WTC11 (cell line): Measurements from ENCODE around the gene ZNF557. TPM values are rescaled to one million over a fixed set of nuclear protein-coding genes. Genes with fewer than 3 reads are reported as not detected.

Experiments used
- ATAC-seq: fragments of 200-7000 bp; cut with Tn5 transposase; 2 replicates; pipeline ENCODE4 v1.10.0; 2021; ENCODE audit warnings: mild to moderate bottlenecking, moderate library complexity
- CTCF ChIA-PET: fragments of 300-600 bp; sonication (Branson Sonifier 250); formaldehyde crosslinking; loops from one replicate; lab custom pipeline; 2021; ENCODE audit warnings: antibody characterized with exemption; lab: Charles Lee
- POLR2A ChIA-PET: fragments of 350-600 bp; sonication (Branson Sonifier 250); formaldehyde crosslinking; loops from one replicate; lab custom pipeline; 2021; ENCODE audit warnings: antibody characterized with exemption; lab: Charles Lee
- DNase-seq: peaks from one replicate; pipeline ENCODE4 v3.0.0; 2021; ENCODE audit warnings: low spot score
- H3K27ac Mint-ChIP-seq: 2 replicates; pipeline ENCODE4 v1.8.0; 2021; ENCODE audit warnings: mixed read lengths
- H3K27me3 Mint-ChIP-seq: 2 replicates; pipeline ENCODE4 v1.8.0; 2021; ENCODE audit warnings: low read depth, mild to moderate bottlenecking, moderate library complexity, mixed read lengths
- H3K36me3 Mint-ChIP-seq: 2 replicates; pipeline ENCODE4 v1.8.0; 2021; ENCODE audit warnings: mixed read lengths
- H3K4me1 Mint-ChIP-seq: 2 replicates; pipeline ENCODE4 v1.8.0; 2022; ENCODE audit warnings: mixed read lengths
- H3K4me3 Mint-ChIP-seq: 2 replicates; pipeline ENCODE4 v1.8.0; 2021; ENCODE audit warnings: mild to moderate bottlenecking, moderate library complexity, mixed read lengths
- H3K9me3 Mint-ChIP-seq: 2 replicates; pipeline ENCODE4 v1.8.0; 2021; ENCODE audit warnings: mixed read lengths
- CBFB ChIP-seq: sonication (generic); formaldehyde crosslinking; IDR thresholded peaks from 2 replicates; pipeline ENCODE4 v1.8.1; 2022; ENCODE audit warnings: mild to moderate bottlenecking, low read depth, missing genetic modification reagents
- CREB1 ChIP-seq: sonication (generic); formaldehyde crosslinking; IDR thresholded peaks from 2 replicates; pipeline ENCODE4 v1.8.0; 2023; ENCODE audit warnings: mild to moderate bottlenecking, missing genetic modification reagents
- ELF4 ChIP-seq: sonication (generic); formaldehyde crosslinking; IDR thresholded peaks from 2 replicates; pipeline ENCODE4 v1.8.1; 2022; ENCODE audit warnings: low read depth, mild to moderate bottlenecking, moderate library complexity, missing genetic modification reagents
- FOXJ3 ChIP-seq: sonication (generic); formaldehyde crosslinking; IDR thresholded peaks from 2 replicates; pipeline ENCODE4 v1.9.0; 2021; ENCODE audit warnings: missing genetic modification reagents, mild to moderate bottlenecking, borderline replicate concordance
- FOXP1 ChIP-seq: sonication (generic); formaldehyde crosslinking; IDR thresholded peaks from 2 replicates; pipeline ENCODE4 v1.8.0; 2022; ENCODE audit warnings: missing genetic modification reagents, mild to moderate bottlenecking, moderate library complexity, borderline replicate concordance
- GABPB1 ChIP-seq: sonication (generic); formaldehyde crosslinking; IDR thresholded peaks from 2 replicates; pipeline ENCODE4 v1.8.1; 2023; ENCODE audit warnings: mild to moderate bottlenecking, missing genetic modification reagents
- NFE2L1 ChIP-seq: sonication (generic); formaldehyde crosslinking; IDR thresholded peaks from 2 replicates; pipeline ENCODE4 v1.8.1; 2023; ENCODE audit warnings: missing genetic modification reagents
- SOX15 ChIP-seq: fragments of 250-450 bp; sonication (Bioruptor Pico); IDR thresholded peaks from 2 replicates; pipeline ENCODE4 v1.9.0; 2021; ENCODE audit warnings: mild to moderate bottlenecking
- ZNF121 ChIP-seq: sonication (generic); formaldehyde crosslinking; IDR thresholded peaks from 2 replicates; pipeline ENCODE4 v1.8.0; 2023; ENCODE audit warnings: missing genetic modification reagents
- ZNF138 ChIP-seq: sonication (generic); formaldehyde crosslinking; conservative IDR thresholded peaks from 2 replicates; pipeline ENCODE4 v1.8.1; 2022; ENCODE audit warnings: mild to moderate bottlenecking, moderate library complexity, missing genetic modification reagents
- ZNF232 ChIP-seq: sonication (generic); formaldehyde crosslinking; IDR thresholded peaks from 2 replicates; pipeline ENCODE4 v1.8.0; 2022; ENCODE audit warnings: mild to moderate bottlenecking, missing genetic modification reagents
- total RNA-seq: library from RNA; stranded (reverse); gene quantifications from 3 replicates; pipeline ENCODE4 v1.2.3, GENCODE V29; 2021
- TF ChIP-seq, protein P1 (sequence below): sonication (generic); formaldehyde crosslinking; IDR thresholded peaks from 2 replicates; pipeline ENCODE4 v1.8.1; 2023; ENCODE audit warnings: mild to moderate bottlenecking, missing genetic modification reagents
- TF ChIP-seq, protein P2 (sequence below): sonication (generic); formaldehyde crosslinking; IDR thresholded peaks from 2 replicates; pipeline ENCODE4 v1.8.0; 2022; ENCODE audit warnings: missing genetic modification reagents
- TF ChIP-seq, protein P3 (sequence below): sonication (generic); formaldehyde crosslinking; IDR thresholded peaks from 2 replicates; pipeline ENCODE4 v1.8.1; 2022; ENCODE audit warnings: mild to moderate bottlenecking, missing genetic modification reagents, moderate library complexity, borderline replicate concordance
- TF ChIP-seq, protein P4 (sequence below): sonication (generic); formaldehyde crosslinking; IDR thresholded peaks from 2 replicates; pipeline ENCODE4 v1.8.1; 2022; ENCODE audit warnings: low read depth, mild to moderate bottlenecking, moderate library complexity, missing genetic modification reagents, borderline replicate concordance
- TF ChIP-seq, protein P5 (sequence below): sonication (generic); formaldehyde crosslinking; conservative IDR thresholded peaks from 2 replicates; pipeline ENCODE4 v1.8.1; 2022; ENCODE audit warnings: mild to moderate bottlenecking, missing genetic modification reagents

The ZNF557 gene
- total RNA-seq, 1 experiment from 2014 or later: 6.7 TPM

DNA sequence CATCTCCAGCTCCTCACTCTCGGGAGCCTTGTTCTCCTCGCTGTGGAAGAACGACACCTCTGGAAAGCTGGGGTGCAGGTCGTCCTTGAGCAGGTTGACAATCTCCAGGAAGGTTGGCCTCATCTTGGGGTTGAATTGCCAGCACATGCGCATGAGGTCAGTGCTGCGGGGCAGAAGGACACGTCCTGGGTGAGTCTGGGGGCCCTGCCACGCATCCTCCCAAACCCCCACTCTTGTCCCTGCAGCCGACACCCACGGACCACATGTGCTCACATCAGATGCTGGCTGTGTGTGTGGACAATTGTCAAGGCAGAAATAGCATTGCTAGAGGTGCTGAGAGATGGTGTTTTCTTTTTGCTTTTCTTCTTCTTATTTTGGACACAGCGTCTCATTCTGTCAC is 47.7 kb downstream of the ZNF557 start:
- no peak overlapping the region for H3K27ac Mint-ChIP-seq
- H3K9me3 Mint-ChIP-seq: peaks cover 29% of the 10 kb centered on the region
- no peak overlapping the region for H3K4me3 Mint-ChIP-seq
- H3K36me3 Mint-ChIP-seq: peaks cover 48% of the 10 kb centered on the region
- ChIA-PET POLR2A (interaction anchor here (0.7 kb wide), 1 partner anchor 40 kb away, joined by 3 read pairs; no protein-coding TSS in a partner anchor), CTCF (no interaction called here)
- no peaks in the 10 kb centered on the region for H3K4me1 Mint-ChIP-seq
- no peak for DNase-seq
- H3K27me3 Mint-ChIP-seq: no peaks in the 10 kb centered on the region
- TF ChIP-seq SOX15 (CRISPR knock-in tag) (no peak), NFE2L1 (CRISPR knock-in tag) (no peak), CREB1 (CRISPR knock-in tag) (no peak), ZNF121 (CRISPR knock-in tag) (no peak), FOXP1 (CRISPR knock-in tag) (no peak), ELF4 (CRISPR knock-in tag) (no peak), FOXJ3 (no peak), ZNF138 (CRISPR knock-in tag) (no peak), CBFB (CRISPR knock-in tag) (no peak)
- TF ChIP-seq, protein P1, sequence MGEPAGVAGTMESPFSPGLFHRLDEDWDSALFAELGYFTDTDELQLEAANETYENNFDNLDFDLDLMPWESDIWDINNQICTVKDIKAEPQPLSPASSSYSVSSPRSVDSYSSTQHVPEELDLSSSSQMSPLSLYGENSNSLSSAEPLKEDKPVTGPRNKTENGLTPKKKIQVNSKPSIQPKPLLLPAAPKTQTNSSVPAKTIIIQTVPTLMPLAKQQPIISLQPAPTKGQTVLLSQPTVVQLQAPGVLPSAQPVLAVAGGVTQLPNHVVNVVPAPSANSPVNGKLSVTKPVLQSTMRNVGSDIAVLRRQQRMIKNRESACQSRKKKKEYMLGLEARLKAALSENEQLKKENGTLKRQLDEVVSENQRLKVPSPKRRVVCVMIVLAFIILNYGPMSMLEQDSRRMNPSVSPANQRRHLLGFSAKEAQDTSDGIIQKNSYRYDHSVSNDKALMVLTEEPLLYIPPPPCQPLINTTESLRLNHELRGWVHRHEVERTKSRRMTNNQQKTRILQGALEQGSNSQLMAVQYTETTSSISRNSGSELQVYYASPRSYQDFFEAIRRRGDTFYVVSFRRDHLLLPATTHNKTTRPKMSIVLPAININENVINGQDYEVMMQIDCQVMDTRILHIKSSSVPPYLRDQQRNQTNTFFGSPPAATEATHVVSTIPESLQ (CRISPR knock-in tag): no peak
- TF ChIP-seq, protein P2, sequence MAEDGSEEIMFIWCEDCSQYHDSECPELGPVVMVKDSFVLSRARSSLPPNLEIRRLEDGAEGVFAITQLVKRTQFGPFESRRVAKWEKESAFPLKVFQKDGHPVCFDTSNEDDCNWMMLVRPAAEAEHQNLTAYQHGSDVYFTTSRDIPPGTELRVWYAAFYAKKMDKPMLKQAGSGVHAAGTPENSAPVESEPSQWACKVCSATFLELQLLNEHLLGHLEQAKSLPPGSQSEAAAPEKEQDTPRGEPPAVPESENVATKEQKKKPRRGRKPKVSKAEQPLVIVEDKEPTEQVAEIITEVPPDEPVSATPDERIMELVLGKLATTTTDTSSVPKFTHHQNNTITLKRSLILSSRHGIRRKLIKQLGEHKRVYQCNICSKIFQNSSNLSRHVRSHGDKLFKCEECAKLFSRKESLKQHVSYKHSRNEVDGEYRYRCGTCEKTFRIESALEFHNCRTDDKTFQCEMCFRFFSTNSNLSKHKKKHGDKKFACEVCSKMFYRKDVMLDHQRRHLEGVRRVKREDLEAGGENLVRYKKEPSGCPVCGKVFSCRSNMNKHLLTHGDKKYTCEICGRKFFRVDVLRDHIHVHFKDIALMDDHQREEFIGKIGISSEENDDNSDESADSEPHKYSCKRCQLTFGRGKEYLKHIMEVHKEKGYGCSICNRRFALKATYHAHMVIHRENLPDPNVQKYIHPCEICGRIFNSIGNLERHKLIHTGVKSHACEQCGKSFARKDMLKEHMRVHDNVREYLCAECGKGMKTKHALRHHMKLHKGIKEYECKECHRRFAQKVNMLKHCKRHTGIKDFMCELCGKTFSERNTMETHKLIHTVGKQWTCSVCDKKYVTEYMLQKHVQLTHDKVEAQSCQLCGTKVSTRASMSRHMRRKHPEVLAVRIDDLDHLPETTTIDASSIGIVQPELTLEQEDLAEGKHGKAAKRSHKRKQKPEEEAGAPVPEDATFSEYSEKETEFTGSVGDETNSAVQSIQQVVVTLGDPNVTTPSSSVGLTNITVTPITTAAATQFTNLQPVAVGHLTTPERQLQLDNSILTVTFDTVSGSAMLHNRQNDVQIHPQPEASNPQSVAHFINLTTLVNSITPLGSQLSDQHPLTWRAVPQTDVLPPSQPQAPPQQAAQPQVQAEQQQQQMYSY (CRISPR knock-in tag): no peak
- no peak for ATAC-seq

DNA sequence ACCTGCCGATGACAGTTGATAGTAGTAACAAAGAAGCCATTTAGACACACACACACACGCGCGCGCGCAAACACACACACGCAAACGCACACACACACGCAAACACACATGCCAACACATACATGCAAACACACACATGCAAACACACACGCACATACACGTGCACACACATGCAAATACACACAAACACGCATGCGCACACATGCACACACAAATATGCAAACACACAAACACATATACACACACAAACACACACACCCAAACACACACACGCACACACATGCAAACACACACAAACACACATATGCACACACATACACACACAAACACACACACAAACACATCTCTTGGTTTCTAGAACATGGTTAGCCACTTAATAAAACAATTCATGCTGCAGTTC is 50.1 kb downstream of the ZNF557 start:
- peaks cover 52% of the 10 kb centered on the region for H3K36me3 Mint-ChIP-seq
- ChIA-PET CTCF (interaction anchor here (0.6 kb wide), 1 partner anchor 17 kb away, joined by 3 read pairs; no protein-coding TSS in a partner anchor), POLR2A (no interaction called here)
- no peak for DNase-seq
- H3K27ac Mint-ChIP-seq: no peak overlapping the region
- no peak for ATAC-seq
- H3K27me3 Mint-ChIP-seq: no peaks in the 10 kb centered on the region
- no peak overlapping the region for H3K4me3 Mint-ChIP-seq
- no peak for TF ChIP-seq NFE2L1 (CRISPR knock-in tag)
- TF ChIP-seq, protein P3, sequence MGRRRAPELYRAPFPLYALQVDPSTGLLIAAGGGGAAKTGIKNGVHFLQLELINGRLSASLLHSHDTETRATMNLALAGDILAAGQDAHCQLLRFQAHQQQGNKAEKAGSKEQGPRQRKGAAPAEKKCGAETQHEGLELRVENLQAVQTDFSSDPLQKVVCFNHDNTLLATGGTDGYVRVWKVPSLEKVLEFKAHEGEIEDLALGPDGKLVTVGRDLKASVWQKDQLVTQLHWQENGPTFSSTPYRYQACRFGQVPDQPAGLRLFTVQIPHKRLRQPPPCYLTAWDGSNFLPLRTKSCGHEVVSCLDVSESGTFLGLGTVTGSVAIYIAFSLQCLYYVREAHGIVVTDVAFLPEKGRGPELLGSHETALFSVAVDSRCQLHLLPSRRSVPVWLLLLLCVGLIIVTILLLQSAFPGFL (CRISPR knock-in tag): no peak
- TF ChIP-seq, protein P4, sequence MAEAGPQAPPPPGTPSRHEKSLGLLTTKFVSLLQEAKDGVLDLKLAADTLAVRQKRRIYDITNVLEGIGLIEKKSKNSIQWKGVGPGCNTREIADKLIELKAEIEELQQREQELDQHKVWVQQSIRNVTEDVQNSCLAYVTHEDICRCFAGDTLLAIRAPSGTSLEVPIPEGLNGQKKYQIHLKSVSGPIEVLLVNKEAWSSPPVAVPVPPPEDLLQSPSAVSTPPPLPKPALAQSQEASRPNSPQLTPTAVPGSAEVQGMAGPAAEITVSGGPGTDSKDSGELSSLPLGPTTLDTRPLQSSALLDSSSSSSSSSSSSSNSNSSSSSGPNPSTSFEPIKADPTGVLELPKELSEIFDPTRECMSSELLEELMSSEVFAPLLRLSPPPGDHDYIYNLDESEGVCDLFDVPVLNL (CRISPR knock-in tag): no peak
- no peak for TF ChIP-seq CREB1 (CRISPR knock-in tag)
- TF ChIP-seq GABPB1: no peak
- no peak for TF ChIP-seq ZNF232 (CRISPR knock-in tag)
- TF ChIP-seq, protein P5, sequence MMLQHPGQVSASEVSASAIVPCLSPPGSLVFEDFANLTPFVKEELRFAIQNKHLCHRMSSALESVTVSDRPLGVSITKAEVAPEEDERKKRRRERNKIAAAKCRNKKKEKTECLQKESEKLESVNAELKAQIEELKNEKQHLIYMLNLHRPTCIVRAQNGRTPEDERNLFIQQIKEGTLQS (CRISPR knock-in tag): no peak
- peaks cover 13% of the 10 kb centered on the region for H3K9me3 Mint-ChIP-seq
- no peaks in the 10 kb centered on the region for H3K4me1 Mint-ChIP-seq
